Fibroblast of villous mesenchyme (primary cell): ENCODE data around the gene RUNX1. TPM values are rescaled to one million over a fixed set of nuclear protein-coding genes. Genes with fewer than 3 reads are reported as not detected.
A peak's percentile ranks its signal among the peaks of the same experiment; 100 is the strongest.

Experiments used
- DNase-seq: peaks from one replicate; pipeline ENCODE4 v3.0.0-alpha.2; 2010; ENCODE audit warnings: low read depth
- H3K4me3 ChIP-seq: 2 replicates; pipeline ENCODE4 v1.5.1; 2011; ENCODE audit warnings: low read depth, mild to moderate bottlenecking, low read length
- CTCF ChIP-seq: IDR thresholded peaks from 2 replicates; pipeline ENCODE4 v1.5.1; 2012; ENCODE audit warnings: low read depth, mild to moderate bottlenecking, low read length; ENCODE audit not compliant: insufficient read depth
- total RNA-seq: library from RNA; depleted of rRNA; stranded (reverse); fragments of >200 nt; gene quantifications from 2 replicates; pipeline ENCODE4 v1.2.3, GENCODE V29; 2012

RUNX1 gene
- total RNA-seq, 1 donor = 21.6 TPM

- DNase-seq = peak; percentile 88
- peak overlapping the region; percentile 35 for H3K4me3 ChIP-seq
- TF ChIP-seq CTCF = no peak
Observed at GRCh38 chr21:35026617-35027562, 22.2 kb downstream of the RUNX1 start.

- peak; percentile 16 for DNase-seq
- H3K4me3 ChIP-seq = peak overlapping the region; percentile 35
- TF ChIP-seq CTCF = no peak
Observed at GRCh38 chr21:35026153-35026500, 23.0 kb downstream of the RUNX1 start.

GRCh38 chr21:35025206-35026152, 23.6 kb downstream of the RUNX1 start:
- H3K4me3 ChIP-seq = no peak overlapping the region
- no peak for DNase-seq
- no peak for TF ChIP-seq CTCF

- no peak for TF ChIP-seq CTCF
- DNase-seq = no peak
- no peak overlapping the region for H3K4me3 ChIP-seq
Observed at GRCh38 chr21:35024513-35024912, 24.6 kb downstream of the RUNX1 start.

GRCh38 chr21:35024071-35024420, 25.1 kb downstream of the RUNX1 start:
- no peak for DNase-seq
- TF ChIP-seq CTCF = no peak
- H3K4me3 ChIP-seq = no peak overlapping the region

- no peak for DNase-seq
- TF ChIP-seq CTCF = no peak
- H3K4me3 ChIP-seq = no peak overlapping the region
Observed at GRCh38 chr21:35023396-35024070, 25.6 kb downstream of the RUNX1 start.
